OCI-LY7 (cell line): ENCODE measurements around the gene SURF4. TPM values are rescaled to one million over a fixed set of nuclear protein-coding genes. Genes with fewer than 3 reads are reported as not detected.
"Not testable (repeated sequence)": the region's sequence is repeated elsewhere in the genome, so short reads cannot be mapped to it uniquely, and the experiment has no call there.

Experiments used
- BruUV-seq: library from RNA; stranded (reverse); fragments of 400-500 nt; replicated peaks from 2 replicates; lab custom pipeline; 2021; lab: Mats Ljungman, UMichigan
- CTCF ChIA-PET: fragments of 300-600 bp; sonication (Branson Sonifier 250); formaldehyde crosslinking; loops from one replicate; lab custom pipeline; 2022; ENCODE audit warnings: antibody characterized with exemption; ENCODE audit not compliant: unreplicated experiment; lab: Charles Lee
- POLR2A ChIA-PET: fragments of 300-600 bp; sonication (Branson Sonifier 250); formaldehyde crosslinking; loops from one replicate; lab custom pipeline; 2022; ENCODE audit warnings: antibody characterized with exemption; lab: Charles Lee
- DNase-seq: peaks from one replicate; pipeline ENCODE4 v3.0.0-alpha.2; 2015; ENCODE audit warnings: low spot score
- H2AFZ ChIP-seq: fragments of 200-600 bp; sonication (generic), shearing (Covaris generic); 2 replicates; pipeline ENCODE4 v1.6.1; 2014; ENCODE audit warnings: mild to moderate bottlenecking, antibody characterized with exemption, low read length, moderate library complexity
- H3K27ac ChIP-seq: fragments of 200-600 bp; sonication (generic); 2 replicates; pipeline ENCODE4 v1.5.1; 2014; ENCODE audit warnings: mixed run types, low read depth, mild to moderate bottlenecking, moderate library complexity, low read length, inconsistent platforms; ENCODE audit not compliant: poor library complexity, severe bottlenecking
- H3K36me3 ChIP-seq: fragments of 200-600 bp; sonication (generic); 2 replicates; pipeline ENCODE4 v1.6.1; 2014; ENCODE audit warnings: mild to moderate bottlenecking, antibody characterized with exemption, low read length, moderate library complexity, mixed read lengths; ENCODE audit not compliant: insufficient read depth
- H3K4me1 ChIP-seq: fragments of 200-600 bp; sonication (generic); 2 replicates; pipeline ENCODE4 v1.5.1; 2014; ENCODE audit warnings: mild to moderate bottlenecking, low read length; ENCODE audit not compliant: insufficient read depth, poor library complexity, severe bottlenecking
- H3K4me2 ChIP-seq: fragments of 200-600 bp; sonication (generic); 2 replicates; pipeline ENCODE4 v1.6.1; 2014; ENCODE audit warnings: mild to moderate bottlenecking, low read length
- H3K4me3 ChIP-seq: fragments of 200-600 bp; sonication (generic); 2 replicates; pipeline ENCODE4 v1.5.1; 2014; ENCODE audit warnings: mild to moderate bottlenecking, low read depth, low read length; ENCODE audit not compliant: poor library complexity, severe bottlenecking
- H3K79me2 ChIP-seq: fragments of 200-600 bp; sonication (generic); 2 replicates; pipeline ENCODE4 v1.6.1; 2016; ENCODE audit warnings: low read depth, mild to moderate bottlenecking, low read length, moderate library complexity, mixed read lengths; ENCODE audit not compliant: insufficient read depth
- H3K9me2 ChIP-seq: fragments of 200-600 bp; sonication (generic); 2 replicates; pipeline ENCODE4 v1.6.1; 2016; ENCODE audit warnings: mild to moderate bottlenecking, low read length, mixed read lengths; ENCODE audit not compliant: insufficient read depth
- H3K9me3 ChIP-seq: fragments of 200-600 bp; sonication (generic); 2 replicates; pipeline ENCODE4 v1.6.1; 2014; ENCODE audit warnings: mild to moderate bottlenecking, mixed run types, low read length, mixed read lengths
- H4K20me1 ChIP-seq: fragments of 200-600 bp; sonication (generic); 2 replicates; pipeline ENCODE4 v1.6.1; 2014; ENCODE audit warnings: mild to moderate bottlenecking, antibody characterized with exemption, low read length, moderate library complexity, mixed read lengths; ENCODE audit not compliant: insufficient read depth
- EZH2phosphoT487 ChIP-seq: fragments of 200-600 bp; sonication (generic); IDR thresholded peaks from 2 replicates; pipeline ENCODE4 v1.6.1; 2018; ENCODE audit warnings: low read depth, borderline replicate concordance, mild to moderate bottlenecking, mixed run types, antibody characterized with exemption, low read length, moderate library complexity, mixed read lengths
- intact Hi-C: fragments of 100-400 bp; cut with micrococcal nuclease; formaldehyde crosslinking; loops from one replicate; pipeline ENCODE4 v1.10.0; 2022; ENCODE audit not compliant: unreplicated experiment
- total RNA-seq, 2 experiments: library from RNA; depleted of rRNA in 1 of 2; stranded (reverse); fragments of >200 nt in 1 of 2; shearing (Covaris generic) in 1 of 2; gene quantifications; 2 replicates each; pipeline ENCODE4 v1.2.3, GENCODE V29; 2014 to 2022
- TF ChIP-seq, protein P1 (sequence below): fragments of 200-600 bp; sonication (generic); conservative IDR thresholded peaks from 2 replicates; pipeline ENCODE4 v1.5.1; 2014; ENCODE audit warnings: mild to moderate bottlenecking, antibody characterized with exemption, low read length, moderate library complexity, mixed read lengths

SURF4 gene
- total RNA-seq, 2 experiments from 2014 or later = 75.5 to 92.3 TPM

DNA sequence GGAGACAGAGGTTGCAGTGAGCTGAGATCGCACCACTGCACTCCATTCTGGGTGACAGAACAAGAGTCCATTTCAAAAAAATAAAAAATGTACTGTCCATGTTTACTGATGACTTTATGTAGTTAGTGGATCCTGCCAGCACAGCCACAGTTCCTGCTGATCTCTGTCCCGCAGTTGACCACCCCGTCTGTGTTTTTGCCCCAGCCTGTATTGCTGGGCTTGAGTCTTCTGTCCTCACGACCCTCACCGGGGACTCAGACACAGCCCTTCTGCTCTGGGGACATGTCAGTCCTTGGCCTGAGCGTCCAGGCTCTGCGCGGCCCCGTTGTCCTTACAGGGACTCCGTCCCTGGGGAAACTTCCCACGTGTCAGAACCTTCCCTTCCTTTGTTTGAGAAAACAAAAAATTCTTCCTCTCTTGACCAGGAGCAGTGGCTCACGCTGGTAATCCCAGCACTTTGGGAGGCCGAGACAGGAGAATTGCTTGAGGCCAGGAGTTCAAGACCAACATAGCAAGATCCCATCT lies 54.4 kb downstream of the SURF4 start:
- no peaks in the 10 kb centered on the region for H3K9me2 ChIP-seq
- H3K27ac ChIP-seq = no peak overlapping the region
- no peak for DNase-seq
- no peak overlapping the region for H3K4me2 ChIP-seq
- ChIA-PET CTCF (no interaction called here), POLR2A (no interaction called here)
- no peaks in the 10 kb centered on the region for H3K9me3 ChIP-seq
- no peaks in the 10 kb centered on the region for H3K4me1 ChIP-seq
- H3K4me3 ChIP-seq = no peak overlapping the region
- H3K36me3 ChIP-seq = no peaks in the 10 kb centered on the region
- H4K20me1 ChIP-seq = no peaks in the 10 kb centered on the region
- H2AFZ ChIP-seq = no peak overlapping the region
- intact Hi-C loops = no loop called here
- TF ChIP-seq, protein P1, sequence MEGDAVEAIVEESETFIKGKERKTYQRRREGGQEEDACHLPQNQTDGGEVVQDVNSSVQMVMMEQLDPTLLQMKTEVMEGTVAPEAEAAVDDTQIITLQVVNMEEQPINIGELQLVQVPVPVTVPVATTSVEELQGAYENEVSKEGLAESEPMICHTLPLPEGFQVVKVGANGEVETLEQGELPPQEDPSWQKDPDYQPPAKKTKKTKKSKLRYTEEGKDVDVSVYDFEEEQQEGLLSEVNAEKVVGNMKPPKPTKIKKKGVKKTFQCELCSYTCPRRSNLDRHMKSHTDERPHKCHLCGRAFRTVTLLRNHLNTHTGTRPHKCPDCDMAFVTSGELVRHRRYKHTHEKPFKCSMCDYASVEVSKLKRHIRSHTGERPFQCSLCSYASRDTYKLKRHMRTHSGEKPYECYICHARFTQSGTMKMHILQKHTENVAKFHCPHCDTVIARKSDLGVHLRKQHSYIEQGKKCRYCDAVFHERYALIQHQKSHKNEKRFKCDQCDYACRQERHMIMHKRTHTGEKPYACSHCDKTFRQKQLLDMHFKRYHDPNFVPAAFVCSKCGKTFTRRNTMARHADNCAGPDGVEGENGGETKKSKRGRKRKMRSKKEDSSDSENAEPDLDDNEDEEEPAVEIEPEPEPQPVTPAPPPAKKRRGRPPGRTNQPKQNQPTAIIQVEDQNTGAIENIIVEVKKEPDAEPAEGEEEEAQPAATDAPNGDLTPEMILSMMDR = no peak
- no peak for TF ChIP-seq EZH2phosphoT487
- no peaks in the 10 kb centered on the region for H3K79me2 ChIP-seq
- BruUV-seq = no TSS peak

DNA sequence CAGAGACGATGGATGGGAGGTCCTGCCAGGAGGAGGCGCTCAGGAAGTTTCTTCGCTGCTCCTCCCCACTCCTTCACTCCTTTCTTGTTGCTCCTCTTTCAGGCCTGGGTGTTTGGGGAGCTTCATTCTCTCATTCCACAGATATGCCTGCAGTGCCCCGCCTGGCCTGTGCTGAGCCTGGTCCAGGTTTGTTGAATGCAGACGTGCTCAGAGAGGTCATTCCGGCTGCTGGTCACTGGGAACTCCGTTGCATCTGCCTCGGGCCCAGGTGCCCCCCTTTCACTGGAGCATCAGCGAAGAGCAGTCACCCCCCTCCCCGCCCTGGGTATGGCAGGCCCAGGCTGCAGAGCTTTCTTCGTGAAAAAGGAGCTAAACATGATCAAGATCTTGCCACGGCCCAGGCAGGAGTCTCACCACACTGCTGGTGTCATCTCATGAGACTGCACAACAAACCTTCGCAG lies 55.4 kb downstream of the SURF4 start:
- Histone ChIP-seq H3K79me2 (no peaks in the 10 kb centered on the region), H3K36me3 (no peaks in the 10 kb centered on the region), H3K4me3 (no peak overlapping the region), H3K4me1 (no peaks in the 10 kb centered on the region), H3K9me3 (no peaks in the 10 kb centered on the region), H2AFZ (no peak overlapping the region), H4K20me1 (no peaks in the 10 kb centered on the region), H3K9me2 (no peaks in the 10 kb centered on the region), H3K4me2 (no peak overlapping the region), H3K27ac (no peak overlapping the region)
- CTCF ChIA-PET = no interaction called here
- no peak for DNase-seq
- intact Hi-C loops = no loop called here
- TF ChIP-seq, protein P1 = no peak
- no peak for TF ChIP-seq EZH2phosphoT487
- no TSS peak for BruUV-seq
- POLR2A ChIA-PET = no interaction called here

DNA sequence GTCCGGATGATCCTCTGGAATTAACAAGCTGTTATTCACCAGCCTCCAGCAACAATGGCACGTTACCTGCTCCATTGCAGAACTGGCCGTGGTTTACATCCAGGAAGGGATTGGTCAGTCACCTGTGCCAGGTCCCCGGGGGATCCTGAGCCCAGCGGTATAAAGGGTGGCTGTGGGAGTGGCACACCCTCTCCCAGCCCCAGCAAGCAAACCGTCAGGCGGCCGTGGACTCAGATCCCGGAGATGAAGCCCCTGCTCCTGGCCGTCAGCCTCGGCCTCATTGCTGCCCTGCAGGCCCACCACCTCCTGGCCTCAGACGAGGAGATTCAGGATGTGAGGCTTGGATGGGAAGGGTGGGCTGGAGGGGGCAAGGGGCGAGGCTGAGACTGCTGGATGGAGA lies 58.3 kb downstream of the SURF4 start:
- H3K79me2 ChIP-seq, H3K36me3 ChIP-seq, DNase-seq, POLR2A ChIA-PET, H3K4me3 ChIP-seq, H3K27ac ChIP-seq, BruUV-seq, H3K9me2 ChIP-seq, intact Hi-C loops, H3K4me2 ChIP-seq, H3K9me3 ChIP-seq, H3K4me1 ChIP-seq, H4K20me1 ChIP-seq, H2AFZ ChIP-seq, CTCF ChIA-PET: not testable (repeated sequence)
